ENCODE data around the gene CASKIN1.

Gene CASKIN1

GRCh38 chr16:2208772-2209171 is 12.4 kb upstream of the CASKIN1 start:
- TF ChIP-seq GATA3 (IDR thresholded peaks at IDR 0.05; ENCODE audit: low read depth, low read length) (no peak), GATA2 (IDR thresholded peaks at IDR 0.05; ENCODE audit: low read depth, low read length) (no peak)

GRCh38 chr16:2208308-2208707 is 11.9 kb upstream of the CASKIN1 start:
- TF ChIP-seq GATA3 (IDR thresholded peaks at IDR 0.05; ENCODE audit: low read depth, low read length) (no peak), GATA2 (IDR thresholded peaks at IDR 0.05; ENCODE audit: low read depth, low read length) (no peak)

GRCh38 chr16:2207872-2208271 is 11.5 kb upstream of the CASKIN1 start:
- no peak for TF ChIP-seq GATA2 (IDR thresholded peaks at IDR 0.05; ENCODE audit: low read depth, low read length)
- TF ChIP-seq GATA3 (IDR thresholded peaks at IDR 0.05; ENCODE audit: low read depth, low read length), result no peak

- TF ChIP-seq GATA2 (IDR thresholded peaks at IDR 0.05; ENCODE audit: low read depth, low read length) (no peak), GATA3 (IDR thresholded peaks at IDR 0.05; ENCODE audit: low read depth, low read length) (no peak)
Observed at GRCh38 chr16:2206780-2207433, 10.5 kb upstream of the CASKIN1 start.

GRCh38 chr16:2206420-2206779 is 10.0 kb upstream of the CASKIN1 start:
- TF ChIP-seq GATA2 (IDR thresholded peaks at IDR 0.05; ENCODE audit: low read depth, low read length) (no peak), GATA3 (IDR thresholded peaks at IDR 0.05; ENCODE audit: low read depth, low read length) (no peak)

GRCh38 chr16:2205967-2206313 is 9.5 kb upstream of the CASKIN1 start:
- no peak for TF ChIP-seq GATA3 (IDR thresholded peaks at IDR 0.05; ENCODE audit: low read depth, low read length)
- no peak for TF ChIP-seq GATA2 (IDR thresholded peaks at IDR 0.05; ENCODE audit: low read depth, low read length)

- TF ChIP-seq GATA3 (IDR thresholded peaks at IDR 0.05; ENCODE audit: low read depth, low read length), result no peak
- TF ChIP-seq GATA2 (IDR thresholded peaks at IDR 0.05; ENCODE audit: low read depth, low read length), result no peak; the same call in 1 of the 2 replicates
Observed at GRCh38 chr16:2205104-2205966, 8.9 kb upstream of the CASKIN1 start, which contains the start of gene MLST8. MLST8 (plus strand) TSS chr16:2205454; CDS start chr16:2206086, 632 bp downstream.

- TF ChIP-seq GATA3 (IDR thresholded peaks at IDR 0.05; ENCODE audit: low read depth, low read length) (no peak), GATA2 (IDR thresholded peaks at IDR 0.05; ENCODE audit: low read depth, low read length) (no peak)
Observed at GRCh38 chr16:2204416-2205103, 8.2 kb upstream of the CASKIN1 start.

GRCh38 chr16:2200313-2200712 is 3.9 kb upstream of the CASKIN1 start:
- TF ChIP-seq GATA2 (IDR thresholded peaks at IDR 0.05; ENCODE audit: low read depth, low read length) (no peak), GATA3 (IDR thresholded peaks at IDR 0.05; ENCODE audit: low read depth, low read length) (no peak)

GRCh38 chr16:2199621-2200139 is 3.3 kb upstream of the CASKIN1 start:
- no peak for TF ChIP-seq GATA3 (IDR thresholded peaks at IDR 0.05; ENCODE audit: low read depth, low read length)
- no peak for TF ChIP-seq GATA2 (IDR thresholded peaks at IDR 0.05; ENCODE audit: low read depth, low read length)

GRCh38 chr16:2199095-2199494 is 2.7 kb upstream of the CASKIN1 start:
- TF ChIP-seq GATA2 (IDR thresholded peaks at IDR 0.05; ENCODE audit: low read depth, low read length) (no peak), GATA3 (IDR thresholded peaks at IDR 0.05; ENCODE audit: low read depth, low read length) (no peak)

GRCh38 chr16:2198283-2198682 is 1.9 kb upstream of the CASKIN1 start:
- TF ChIP-seq GATA2 (IDR thresholded peaks at IDR 0.05; ENCODE audit: low read depth, low read length) (no peak), GATA3 (IDR thresholded peaks at IDR 0.05; ENCODE audit: low read depth, low read length) (no peak)

- TF ChIP-seq GATA2 (IDR thresholded peaks at IDR 0.05; ENCODE audit: low read depth, low read length) (no peak), GATA3 (IDR thresholded peaks at IDR 0.05; ENCODE audit: low read depth, low read length) (no peak)
Observed at GRCh38 chr16:2197765-2198164, 1.4 kb upstream of the CASKIN1 start.

GRCh38 chr16:2196981-2197511 is 641 bp upstream of the CASKIN1 start:
- no peak for TF ChIP-seq GATA3 (IDR thresholded peaks at IDR 0.05; ENCODE audit: low read depth, low read length)
- no peak for TF ChIP-seq GATA2 (IDR thresholded peaks at IDR 0.05; ENCODE audit: low read depth, low read length)

All from SH-SY5Y (cell line).